ENCODE measurements around the gene ZNF668.
A peak's percentile ranks its signal among the peaks of the same experiment; 100 is the strongest.

The ZNF668 gene

GRCh38 chr16:31073970-31074813 lies at the start of gene ZNF668, which contains the start of gene ZNF646:
ZNF668 (minus strand) TSS chr16:31074240; CDS start chr16:31064459, 9,781 bp downstream.
ZNF646 (plus strand) TSS chr16:31074422; CDS start chr16:31076325, 1,903 bp downstream.
- H3K4me1 Mint-ChIP-seq (ENCODE audit: low read depth) = peaks cover 24% of the 10 kb centered on the region
- no peaks in the 10 kb centered on the region for H3K27me3 Mint-ChIP-seq (ENCODE audit: low read depth)
- DNase-seq (ENCODE audit: low spot score) = peak; percentile 99
- H3K27ac Mint-ChIP-seq = peak within 1 kb of the TSS; percentile 96
- peaks cover 32% of the 10 kb centered on the region for H3K36me3 Mint-ChIP-seq (ENCODE audit: low read depth)
- no peaks in the 10 kb centered on the region for H3K9me3 Mint-ChIP-seq
- H3K4me3 Mint-ChIP-seq = peak within 1 kb of the TSS; percentile 99

DNA sequence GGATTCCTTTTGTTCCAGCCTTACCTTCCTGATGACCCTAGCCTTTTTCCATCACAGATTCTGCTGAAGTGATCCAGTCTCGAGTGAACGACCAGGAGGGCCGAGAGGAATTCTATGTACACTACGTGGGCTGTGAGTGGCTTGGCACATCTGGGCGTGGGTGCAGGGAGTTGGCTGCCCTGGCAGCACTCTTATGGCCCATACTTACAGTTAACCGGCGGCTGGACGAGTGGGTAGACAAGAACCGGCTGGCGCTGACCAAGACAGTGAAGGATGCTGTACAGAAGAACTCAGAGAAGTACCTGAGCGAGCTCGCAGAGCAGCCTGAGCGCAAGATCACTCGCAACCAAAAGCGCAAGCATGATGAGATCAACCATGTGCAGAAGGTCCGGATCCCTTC lies 46.1 kb upstream of the ZNF668 start:
- Mint-ChIP-seq H3K4me1 (ENCODE audit: low read depth) (peaks cover 13% of the 10 kb centered on the region), H3K36me3 (ENCODE audit: low read depth) (peaks cover 24% of the 10 kb centered on the region), H3K27me3 (ENCODE audit: low read depth) (no peaks in the 10 kb centered on the region), H3K4me3 (no peak overlapping the region), H3K9me3 (no peaks in the 10 kb centered on the region), H3K27ac (no peak overlapping the region)
- no peak for DNase-seq (ENCODE audit: low spot score)

DNA sequence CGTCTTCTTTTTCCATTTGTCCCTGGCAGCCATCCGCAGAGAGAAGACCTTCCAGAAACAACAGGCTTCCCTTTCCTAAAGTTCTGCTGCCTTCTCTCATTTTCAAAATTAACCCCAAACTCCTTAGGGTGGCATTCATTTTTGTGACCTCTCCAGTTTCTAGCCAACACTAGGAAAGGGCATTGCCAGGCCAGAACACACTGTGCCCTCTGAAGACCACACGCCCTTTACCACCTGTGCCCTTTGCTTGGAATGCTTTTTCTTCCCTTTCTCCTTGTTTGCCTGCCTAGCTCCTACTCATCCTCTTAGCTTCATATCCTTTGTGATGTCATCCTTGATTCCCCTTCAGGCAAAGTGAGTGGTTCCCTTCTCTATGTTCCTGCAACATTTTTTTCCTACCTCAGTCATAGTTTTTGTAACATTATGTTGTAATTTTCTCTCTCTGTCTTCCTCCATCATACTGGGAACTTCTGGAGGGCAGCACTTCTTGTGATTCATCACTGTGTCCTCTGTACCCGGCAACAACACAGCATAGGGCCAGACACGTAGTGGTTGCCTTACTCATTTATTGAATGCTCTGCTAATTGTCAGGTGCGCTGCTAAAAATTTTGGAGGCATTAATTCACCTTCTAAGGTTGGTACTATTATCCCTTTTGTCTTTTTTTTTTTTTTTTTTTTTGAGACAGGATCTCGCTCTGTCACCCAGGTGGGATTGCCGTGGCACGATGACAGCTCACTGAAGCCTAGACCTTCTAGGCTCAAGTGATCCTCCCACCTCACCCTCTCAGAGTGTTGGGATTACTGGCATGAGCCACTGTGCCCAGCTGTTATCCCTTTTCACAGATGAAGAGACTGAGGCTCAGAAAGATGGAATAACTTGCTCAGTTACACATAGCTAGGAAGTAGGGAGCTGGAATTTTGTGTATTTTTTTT lies 44.4 kb upstream of the ZNF668 start:
- Mint-ChIP-seq H3K4me1 (ENCODE audit: low read depth) (peaks cover 18% of the 10 kb centered on the region), H3K27ac (peak overlapping the region; percentile 81), H3K9me3 (no peaks in the 10 kb centered on the region), H3K36me3 (ENCODE audit: low read depth) (peaks cover 21% of the 10 kb centered on the region), H3K4me3 (peak overlapping the region; percentile 86), H3K27me3 (ENCODE audit: low read depth) (no peaks in the 10 kb centered on the region)
- no peak for DNase-seq (ENCODE audit: low spot score)

GRCh38 chr16:31117384-31118222 lies 43.6 kb upstream of the ZNF668 start, which contains the start of gene KAT8:
KAT8 (plus strand) TSS chr16:31117664; CDS start chr16:31117682, 18 bp downstream.
- H3K27ac Mint-ChIP-seq = peak within 1 kb of the TSS; percentile 87
- no peaks in the 10 kb centered on the region for H3K27me3 Mint-ChIP-seq (ENCODE audit: low read depth)
- H3K36me3 Mint-ChIP-seq (ENCODE audit: low read depth) = peaks cover 21% of the 10 kb centered on the region
- no peaks in the 10 kb centered on the region for H3K9me3 Mint-ChIP-seq
- peak within 1 kb of the TSS; percentile 86 for H3K4me3 Mint-ChIP-seq
- peak; percentile 97 for DNase-seq (ENCODE audit: low spot score)
- H3K4me1 Mint-ChIP-seq (ENCODE audit: low read depth) = peaks cover 18% of the 10 kb centered on the region

- no peaks in the 10 kb centered on the region for H3K27me3 Mint-ChIP-seq (ENCODE audit: low read depth)
Measured at GRCh38 chr16:31114468-31114867, 40.4 kb upstream of the ZNF668 start.

GRCh38 chr16:31113121-31114120 lies 39.4 kb upstream of the ZNF668 start:
- Mint-ChIP-seq H3K4me1 (ENCODE audit: low read depth) (peaks cover 19% of the 10 kb centered on the region), H3K27ac (peak overlapping the region; percentile 68), H3K27me3 (ENCODE audit: low read depth) (no peaks in the 10 kb centered on the region), H3K9me3 (no peaks in the 10 kb centered on the region), H3K36me3 (ENCODE audit: low read depth) (peaks cover 20% of the 10 kb centered on the region), H3K4me3 (no peak overlapping the region)
- no peak for DNase-seq (ENCODE audit: low spot score)

More at GRCh38 chr16:31114468-31114867, 40.4 kb upstream of the ZNF668 start:
- DNase-seq (ENCODE audit: low spot score) = no peak
- Mint-ChIP-seq H3K9me3 (no peaks in the 10 kb centered on the region), H3K36me3 (ENCODE audit: low read depth) (peaks cover 20% of the 10 kb centered on the region), H3K4me3 (no peak overlapping the region), H3K4me1 (ENCODE audit: low read depth) (peaks cover 23% of the 10 kb centered on the region), H3K27ac (peak overlapping the region; percentile 58)

DNA sequence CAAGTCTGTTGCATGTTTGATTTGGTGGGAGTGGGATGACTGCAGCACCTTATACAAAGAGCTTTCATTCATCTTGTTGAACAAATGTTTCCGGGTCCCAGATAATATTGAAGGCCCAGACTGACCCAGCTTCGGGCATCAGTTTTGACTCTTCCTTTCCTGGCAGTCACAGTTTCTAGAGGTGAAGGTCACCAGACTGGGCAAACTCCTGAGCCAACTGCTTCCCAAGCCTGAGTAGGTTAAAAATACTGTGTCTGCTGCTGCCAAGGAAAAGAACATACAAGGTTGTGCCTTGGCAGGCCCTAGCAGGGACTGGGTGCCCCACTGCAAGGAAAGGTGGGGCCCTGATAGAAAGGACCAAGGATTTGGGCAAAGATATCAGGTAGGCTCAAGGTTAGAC lies 38.7 kb upstream of the ZNF668 start:
- H3K4me3 Mint-ChIP-seq = no peak overlapping the region
- DNase-seq (ENCODE audit: low spot score) = no peak
- H3K4me1 Mint-ChIP-seq (ENCODE audit: low read depth) = peaks cover 17% of the 10 kb centered on the region
- peaks cover 20% of the 10 kb centered on the region for H3K36me3 Mint-ChIP-seq (ENCODE audit: low read depth)
- H3K9me3 Mint-ChIP-seq = no peaks in the 10 kb centered on the region
- no peak overlapping the region for H3K27ac Mint-ChIP-seq
- no peaks in the 10 kb centered on the region for H3K27me3 Mint-ChIP-seq (ENCODE audit: low read depth)

DNA sequence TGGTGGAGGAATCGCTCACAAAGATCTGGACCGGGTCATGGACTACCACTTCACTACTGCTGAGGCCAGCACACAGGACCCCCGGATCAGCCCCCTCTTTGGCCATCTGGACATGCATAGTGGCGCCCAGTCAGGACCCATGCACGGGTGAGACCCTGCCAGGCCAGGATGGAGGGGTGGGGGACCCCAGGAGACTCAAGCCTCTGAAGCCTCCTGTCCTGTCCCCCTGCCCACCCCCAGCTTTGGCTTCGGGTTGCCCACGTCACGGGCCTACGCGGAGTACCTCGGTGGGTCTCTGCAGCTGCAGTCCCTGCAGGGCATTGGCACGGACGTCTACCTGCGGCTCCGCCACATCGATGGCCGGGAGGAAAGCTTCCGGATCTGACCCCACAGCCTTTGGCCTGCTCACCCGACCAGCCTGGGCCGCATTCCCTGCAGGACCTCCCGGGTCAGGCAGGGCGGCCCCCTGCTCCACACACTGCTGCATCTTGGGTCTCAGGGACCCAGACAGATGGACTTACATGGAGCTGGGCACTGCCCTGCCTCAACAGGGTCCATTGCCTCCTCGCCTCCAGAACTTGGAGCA lies 37.9 kb upstream of the ZNF668 start:
- Mint-ChIP-seq H3K27me3 (ENCODE audit: low read depth) (no peaks in the 10 kb centered on the region), H3K27ac (no peak overlapping the region)

DNA sequence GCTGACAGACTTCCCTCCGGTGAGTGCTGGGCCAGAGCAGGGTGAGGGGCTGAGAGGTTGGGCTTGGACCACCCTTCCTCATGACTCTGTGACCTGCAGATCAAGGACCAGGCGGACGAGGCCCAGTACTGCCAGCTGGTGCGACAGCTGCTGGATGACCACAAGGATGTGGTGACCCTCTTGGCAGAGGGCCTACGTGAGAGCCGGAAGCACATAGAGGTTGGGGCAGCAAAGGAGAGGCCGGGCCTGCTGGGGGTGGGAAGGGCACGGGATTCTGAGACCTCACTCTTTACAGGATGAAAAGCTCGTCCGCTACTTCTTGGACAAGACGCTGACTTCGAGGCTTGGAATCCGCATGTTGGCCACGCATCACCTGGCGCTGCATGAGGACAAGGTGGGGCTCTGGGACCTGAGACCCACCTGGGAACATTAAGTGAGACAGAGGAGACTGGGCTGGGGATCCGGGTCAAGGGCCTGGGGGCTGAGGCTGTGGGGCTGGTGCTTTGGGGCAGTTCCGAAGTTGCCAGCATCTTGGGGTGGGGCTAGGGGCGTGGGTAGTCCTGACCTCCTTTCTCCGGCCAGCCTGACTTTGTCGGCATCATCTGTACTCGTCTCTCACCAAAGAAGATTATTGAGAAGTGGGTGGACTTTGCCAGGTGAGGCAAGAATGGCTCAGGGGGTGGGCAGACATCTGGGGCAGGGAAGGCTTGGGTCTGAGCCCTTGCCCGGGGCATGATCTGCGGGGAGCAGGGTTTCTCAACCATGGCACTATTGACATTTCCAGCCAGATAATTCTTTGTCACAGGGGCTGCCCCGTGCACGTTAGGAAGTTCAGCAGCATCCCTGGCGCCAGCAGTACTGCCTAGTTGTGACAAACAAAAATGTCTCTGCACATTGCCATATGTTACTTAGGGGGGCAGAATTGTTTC lies 36.3 kb upstream of the ZNF668 start:
- H3K9me3 Mint-ChIP-seq = no peaks in the 10 kb centered on the region
- no peak for DNase-seq (ENCODE audit: low spot score)
- H3K4me3 Mint-ChIP-seq = peak overlapping the region; percentile 84
- H3K4me1 Mint-ChIP-seq (ENCODE audit: low read depth) = peaks cover 24% of the 10 kb centered on the region
- no peaks in the 10 kb centered on the region for H3K27me3 Mint-ChIP-seq (ENCODE audit: low read depth)
- H3K27ac Mint-ChIP-seq = no peak overlapping the region
- H3K36me3 Mint-ChIP-seq (ENCODE audit: low read depth) = peaks cover 20% of the 10 kb centered on the region

More for the DNA sequence above, 37.9 kb upstream of the ZNF668 start:
- Mint-ChIP-seq H3K36me3 (ENCODE audit: low read depth) (peaks cover 20% of the 10 kb centered on the region), H3K4me1 (ENCODE audit: low read depth) (peaks cover 22% of the 10 kb centered on the region), H3K9me3 (no peaks in the 10 kb centered on the region), H3K4me3 (no peak overlapping the region)
- no peak for DNase-seq (ENCODE audit: low spot score)

DNA sequence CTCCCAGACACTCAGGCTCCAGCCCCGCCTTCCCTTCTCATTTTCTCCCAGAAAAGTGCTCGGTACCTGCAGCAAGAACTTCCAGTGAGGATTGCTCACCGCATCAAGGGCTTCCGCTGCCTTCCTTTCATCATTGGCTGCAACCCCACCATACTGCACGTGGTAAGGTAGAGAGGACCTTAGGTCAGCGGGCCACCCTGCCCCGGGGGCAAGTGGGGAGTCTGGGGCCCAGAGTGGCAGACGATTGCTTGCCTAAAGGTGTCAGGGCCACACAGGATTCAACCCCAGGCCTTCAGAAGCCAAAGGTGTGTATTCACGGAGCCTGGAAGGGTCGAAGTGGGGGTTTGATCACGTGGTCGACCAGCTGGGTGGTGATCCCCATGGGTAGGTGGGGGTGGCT lies 35.6 kb upstream of the ZNF668 start:
- peak overlapping the region; percentile 84 for H3K4me3 Mint-ChIP-seq
- peaks cover 20% of the 10 kb centered on the region for H3K36me3 Mint-ChIP-seq (ENCODE audit: low read depth)
- H3K4me1 Mint-ChIP-seq (ENCODE audit: low read depth) = peaks cover 21% of the 10 kb centered on the region
- DNase-seq (ENCODE audit: low spot score) = no peak
- peak overlapping the region; percentile 79 for H3K27ac Mint-ChIP-seq
- no peaks in the 10 kb centered on the region for H3K9me3 Mint-ChIP-seq
- H3K27me3 Mint-ChIP-seq (ENCODE audit: low read depth) = no peaks in the 10 kb centered on the region

DNA sequence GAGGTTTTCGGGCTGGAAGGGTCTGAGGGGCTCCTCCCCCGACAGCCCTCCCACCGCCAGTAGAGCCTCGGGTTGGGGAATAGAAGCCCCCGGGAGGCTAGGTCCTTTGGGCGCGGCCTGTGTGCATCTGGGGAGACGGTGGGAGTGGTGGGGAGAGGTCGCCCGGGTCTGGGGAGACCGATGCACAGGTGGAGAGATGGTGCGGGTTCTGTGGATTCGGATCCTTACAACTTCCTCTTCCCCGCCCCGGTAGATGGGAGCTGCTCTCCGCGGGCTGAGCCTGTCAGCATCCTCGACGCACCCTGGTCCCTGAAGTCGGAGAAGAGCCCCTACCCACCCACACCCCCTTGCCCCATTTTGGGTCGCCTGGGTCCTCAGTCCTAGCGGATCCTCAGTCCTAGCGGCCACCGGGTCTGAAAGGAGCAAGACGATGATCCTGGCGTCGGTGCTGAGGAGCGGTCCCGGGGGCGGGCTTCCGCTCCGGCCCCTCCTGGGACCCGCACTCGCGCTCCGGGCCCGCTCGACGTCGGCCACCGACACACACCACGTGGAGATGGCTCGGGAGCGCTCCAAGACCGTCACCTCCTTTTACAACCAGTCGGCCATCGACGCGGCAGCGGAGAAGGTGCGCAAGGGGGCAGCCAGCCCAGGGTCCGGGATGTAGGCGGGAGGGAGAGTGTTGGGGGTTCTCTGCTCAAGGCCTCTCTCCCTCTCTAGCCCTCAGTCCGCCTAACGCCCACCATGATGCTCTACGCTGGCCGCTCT lies 34.9 kb upstream of the ZNF668 start:
- Mint-ChIP-seq H3K36me3 (ENCODE audit: low read depth) (peaks cover 20% of the 10 kb centered on the region), H3K27ac (peak overlapping the region; percentile 62), H3K9me3 (no peaks in the 10 kb centered on the region), H3K4me1 (ENCODE audit: low read depth) (peaks cover 21% of the 10 kb centered on the region), H3K27me3 (ENCODE audit: low read depth) (no peaks in the 10 kb centered on the region), H3K4me3 (peak overlapping the region; percentile 84)
- no peak for DNase-seq (ENCODE audit: low spot score)

Data from T-helper 2 cell treated with Interferon-gamma antibody and Interleukin-4, amounts not matched to agents 5 μg/mL and 100 μg/mL, for 36 hours (primary cell).